Lower leg skin (tissue), 3 donors: ENCODE measurements around the gene NUP93.

Source experiments
- CTCF ChIP-seq, 3 donors: fragments of 450-650 bp; IDR thresholded peaks; one replicate each; pipeline ENCODE4 v1.5.1; 2016; ENCODE audit warnings: antibody characterized with exemption in 3 of 3, mild to moderate bottlenecking in 3 of 3, moderate library complexity in 2 of 3
- POLR2A ChIP-seq, 2 donors: fragments of 450-650 bp; IDR thresholded peaks; one replicate each; pipeline ENCODE4 v1.6.1; 2016 to 2017; ENCODE audit warnings: antibody characterized with exemption in 2 of 2, mild to moderate bottlenecking in 1 of 2, moderate library complexity in 1 of 2

GRCh38 chr16:56814537-56815432 is 84.9 kb downstream of the NUP93 start:
- no peak for TF ChIP-seq CTCF (IDR thresholded peaks at IDR 0.05)
- TF ChIP-seq POLR2A (IDR thresholded peaks at IDR 0.05), result no peak
